Measurements from ENCODE around the gene ERLIN1.

- no peak for TF ChIP-seq CTCF (IDR thresholded peaks at IDR 0.05)
- no peak for TF ChIP-seq POLR2AphosphoS5 (IDR thresholded peaks at IDR 0.05)
- TF ChIP-seq EP300 (IDR thresholded peaks at IDR 0.05) = no peak
Observed at GRCh38 chr10:100182281-100182680, 3.5 kb downstream of the ERLIN1 start.

All from gastroesophageal sphincter (tissue), 3 donors.